Measurements from ENCODE around the gene GLTPD2.

GLTPD2 gene

GRCh38 chr17:4750606-4751005 is 38.2 kb upstream of the GLTPD2 start:
- Histone ChIP-seq H3K4me3 (ENCODE audit: low read depth, low read length) (no peak overlapping the region), H3K4me1 (ENCODE audit: control insufficient read depth in 1 of 2, insufficient read depth in 2 of 2, low read length in 2 of 2) (no peaks in the 10 kb centered on the region), H3K27ac (ENCODE audit: low read depth, low read length) (no peak overlapping the region), H2BK5ac (ENCODE audit: low read depth, low read length, poor library complexity) (no peak overlapping the region), H3K27me3 (ENCODE audit: insufficient read depth, low read length) (no peaks in the 10 kb centered on the region), H4K91ac (ENCODE audit: low read depth, low read length) (no peak overlapping the region), H2AK5ac (ENCODE audit: low read length) (no peak overlapping the region), H2BK120ac (ENCODE audit: insufficient read depth, low read length, poor library complexity) (no peak overlapping the region), H2BK12ac (ENCODE audit: low read length) (no peak overlapping the region), H3K79me2 (ENCODE audit: control insufficient read depth, insufficient read depth, low read length, poor library complexity) (no peaks in the 10 kb centered on the region), H2AFZ (ENCODE audit: insufficient read depth, low read length, poor library complexity) (no peak overlapping the region), H3K23ac (ENCODE audit: low read length) (no peak overlapping the region), H3K4ac (ENCODE audit: low read depth, low read length) (no peak overlapping the region), H3K18ac (ENCODE audit: low read length) (no peak overlapping the region), H4K12ac (ENCODE audit: low read depth, low read length) (no peak overlapping the region), H3K4me2 (ENCODE audit: low read length) (no peak overlapping the region), H3K79me1 (ENCODE audit: low read length) (no peaks in the 10 kb centered on the region), H3K9ac (ENCODE audit: low read length) (no peak overlapping the region), H3K14ac (ENCODE audit: low read length) (no peak overlapping the region), H3K36me3 (ENCODE audit: control insufficient read depth in 1 of 2, insufficient read depth in 2 of 2, low read length in 2 of 2) (no peaks in the 10 kb centered on the region), H4K8ac (ENCODE audit: low read depth, low read length) (no peak overlapping the region), H3K9me3 (ENCODE audit: insufficient read depth, low read depth, low read length) (peaks cover 3% of the 10 kb centered on the region)
- no peak for DNase-seq
- WGBS (ENCODE audit: extremely low coverage, insufficient coverage, insufficient read length) = no CpG with 5 or more reads among the region's 3 CpGs

DNA sequence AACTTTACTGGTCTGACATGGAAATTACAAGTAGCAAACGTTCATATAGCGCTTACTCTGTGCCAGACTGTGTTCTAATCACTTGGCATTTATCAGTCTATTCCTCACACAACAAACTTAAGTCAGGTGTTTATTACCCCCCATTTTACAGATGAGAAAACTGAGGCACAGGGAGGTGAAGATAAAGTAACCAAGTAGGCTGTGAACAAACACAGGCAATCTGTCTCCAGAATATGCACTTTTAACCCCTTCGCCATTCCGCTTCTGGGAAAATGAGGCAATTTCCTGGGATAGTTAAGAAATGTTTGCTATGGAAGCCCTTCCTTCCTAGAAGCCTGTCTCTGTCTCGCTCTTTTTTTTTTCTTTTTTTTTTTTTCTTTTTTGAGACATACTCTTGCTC is 36.8 kb upstream of the GLTPD2 start:
- H3K79me2 ChIP-seq (ENCODE audit: control insufficient read depth, insufficient read depth, low read length, poor library complexity) = no peaks in the 10 kb centered on the region
- no peak overlapping the region for H2AFZ ChIP-seq (ENCODE audit: insufficient read depth, low read length, poor library complexity)
- no peak overlapping the region for H2AK5ac ChIP-seq (ENCODE audit: low read length)
- H3K4ac ChIP-seq (ENCODE audit: low read depth, low read length) = no peak overlapping the region
- H2BK120ac ChIP-seq (ENCODE audit: insufficient read depth, low read length, poor library complexity) = no peak overlapping the region
- H4K12ac ChIP-seq (ENCODE audit: low read depth, low read length) = no peak overlapping the region
- no peak overlapping the region for H3K18ac ChIP-seq (ENCODE audit: low read length)
- no peak for DNase-seq
- H3K27ac ChIP-seq (ENCODE audit: low read depth, low read length) = no peak overlapping the region
- H3K9ac ChIP-seq (ENCODE audit: low read length) = no peak overlapping the region
- no peaks in the 10 kb centered on the region for H3K4me1 ChIP-seq (ENCODE audit: control insufficient read depth in 1 of 2, insufficient read depth in 2 of 2, low read length in 2 of 2)
- no peaks in the 10 kb centered on the region for H3K36me3 ChIP-seq (ENCODE audit: control insufficient read depth in 1 of 2, insufficient read depth in 2 of 2, low read length in 2 of 2)
- no peaks in the 10 kb centered on the region for H3K79me1 ChIP-seq (ENCODE audit: low read length)
- no peaks in the 10 kb centered on the region for H3K9me3 ChIP-seq (ENCODE audit: insufficient read depth, low read depth, low read length)
- H3K4me2 ChIP-seq (ENCODE audit: low read length) = no peak overlapping the region
- no CpG with 5 or more reads among the region's 5 CpGs for WGBS (ENCODE audit: extremely low coverage, insufficient coverage, insufficient read length)
- no peak overlapping the region for H2BK5ac ChIP-seq (ENCODE audit: low read depth, low read length, poor library complexity)
- no peak overlapping the region for H4K91ac ChIP-seq (ENCODE audit: low read depth, low read length)
- H2BK12ac ChIP-seq (ENCODE audit: low read length) = no peak overlapping the region
- no peak overlapping the region for H4K8ac ChIP-seq (ENCODE audit: low read depth, low read length)
- no peak overlapping the region for H3K4me3 ChIP-seq (ENCODE audit: low read depth, low read length)
- H3K27me3 ChIP-seq (ENCODE audit: insufficient read depth, low read length) = no peaks in the 10 kb centered on the region
- no peak overlapping the region for H3K23ac ChIP-seq (ENCODE audit: low read length)
- no peak overlapping the region for H3K14ac ChIP-seq (ENCODE audit: low read length)

GRCh38 chr17:4753392-4753791 is 35.4 kb upstream of the GLTPD2 start:
- Histone ChIP-seq H2AFZ (ENCODE audit: insufficient read depth, low read length, poor library complexity) (no peak overlapping the region), H3K27me3 (ENCODE audit: insufficient read depth, low read length) (no peaks in the 10 kb centered on the region), H3K27ac (ENCODE audit: low read depth, low read length) (no peak overlapping the region), H3K9ac (ENCODE audit: low read length) (no peak overlapping the region), H2BK5ac (ENCODE audit: low read depth, low read length, poor library complexity) (no peak overlapping the region), H3K23ac (ENCODE audit: low read length) (peak overlapping the region; percentile 94), H3K18ac (ENCODE audit: low read length) (no peak overlapping the region), H3K4me1 (ENCODE audit: control insufficient read depth in 1 of 2, insufficient read depth in 2 of 2, low read length in 2 of 2) (no peaks in the 10 kb centered on the region), H3K36me3 (ENCODE audit: control insufficient read depth in 1 of 2, insufficient read depth in 2 of 2, low read length in 2 of 2) (no peaks in the 10 kb centered on the region), H3K14ac (ENCODE audit: low read length) (no peak overlapping the region), H2BK120ac (ENCODE audit: insufficient read depth, low read length, poor library complexity) (no peak overlapping the region), H3K9me3 (ENCODE audit: insufficient read depth, low read depth, low read length) (no peaks in the 10 kb centered on the region), H2BK12ac (ENCODE audit: low read length) (no peak overlapping the region), H3K4me2 (ENCODE audit: low read length) (no peak overlapping the region), H3K4ac (ENCODE audit: low read depth, low read length) (no peak overlapping the region), H4K91ac (ENCODE audit: low read depth, low read length) (no peak overlapping the region), H4K8ac (ENCODE audit: low read depth, low read length) (no peak overlapping the region), H4K12ac (ENCODE audit: low read depth, low read length) (no peak overlapping the region), H2AK5ac (ENCODE audit: low read length) (no peak overlapping the region), H3K4me3 (ENCODE audit: low read depth, low read length) (no peak overlapping the region), H3K79me2 (ENCODE audit: control insufficient read depth, insufficient read depth, low read length, poor library complexity) (no peaks in the 10 kb centered on the region), H3K79me1 (ENCODE audit: low read length) (no peaks in the 10 kb centered on the region)
- DNase-seq = no peak
- no CpG with 5 or more reads among the region's 1 CpG for WGBS (ENCODE audit: extremely low coverage, insufficient coverage, insufficient read length)

DNA sequence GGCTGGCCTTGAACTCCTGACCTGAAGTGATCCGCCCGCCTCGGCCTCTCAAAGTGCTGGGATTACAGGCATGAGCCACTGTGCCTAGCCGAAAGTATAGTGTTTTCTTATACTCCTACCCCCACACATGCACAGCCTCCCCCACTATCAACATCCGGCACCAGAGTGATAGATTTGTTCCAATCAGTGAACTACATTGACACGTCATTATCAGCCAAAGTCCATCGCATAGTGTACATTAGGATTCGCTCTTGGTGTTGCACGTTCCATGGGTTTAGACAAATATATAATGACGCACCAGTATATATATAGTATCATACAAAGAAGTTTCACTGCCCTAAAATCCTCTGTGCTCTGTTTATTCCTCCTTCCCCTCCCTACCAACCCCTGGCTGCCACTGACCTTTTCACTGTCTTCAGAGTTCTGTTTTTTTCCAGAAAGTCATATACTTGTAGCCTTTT is 29.0 kb upstream of the GLTPD2 start:
- no peaks in the 10 kb centered on the region for H3K4me1 ChIP-seq (ENCODE audit: control insufficient read depth in 1 of 2, insufficient read depth in 2 of 2, low read length in 2 of 2)
- H4K91ac ChIP-seq (ENCODE audit: low read depth, low read length) = no peak overlapping the region
- H3K79me1 ChIP-seq (ENCODE audit: low read length) = no peaks in the 10 kb centered on the region
- H3K36me3 ChIP-seq (ENCODE audit: control insufficient read depth in 1 of 2, insufficient read depth in 2 of 2, low read length in 2 of 2) = no peaks in the 10 kb centered on the region
- H3K9ac ChIP-seq (ENCODE audit: low read length) = no peak overlapping the region
- H2AFZ ChIP-seq (ENCODE audit: insufficient read depth, low read length, poor library complexity) = no peak overlapping the region
- H3K18ac ChIP-seq (ENCODE audit: low read length) = no peak overlapping the region
- no peak overlapping the region for H2BK12ac ChIP-seq (ENCODE audit: low read length)
- no CpG with 5 or more reads among the region's 10 CpGs for WGBS (ENCODE audit: extremely low coverage, insufficient coverage, insufficient read length)
- H3K23ac ChIP-seq (ENCODE audit: low read length) = no peak overlapping the region
- H3K27me3 ChIP-seq (ENCODE audit: insufficient read depth, low read length) = no peaks in the 10 kb centered on the region
- no peak overlapping the region for H3K27ac ChIP-seq (ENCODE audit: low read depth, low read length)
- no peak overlapping the region for H2BK5ac ChIP-seq (ENCODE audit: low read depth, low read length, poor library complexity)
- H3K4me2 ChIP-seq (ENCODE audit: low read length) = no peak overlapping the region
- no peak for DNase-seq
- no peaks in the 10 kb centered on the region for H3K9me3 ChIP-seq (ENCODE audit: insufficient read depth, low read depth, low read length)
- H4K12ac ChIP-seq (ENCODE audit: low read depth, low read length) = no peak overlapping the region
- no peak overlapping the region for H3K4me3 ChIP-seq (ENCODE audit: low read depth, low read length)
- no peak overlapping the region for H2AK5ac ChIP-seq (ENCODE audit: low read length)
- no peak overlapping the region for H3K14ac ChIP-seq (ENCODE audit: low read length)
- no peaks in the 10 kb centered on the region for H3K79me2 ChIP-seq (ENCODE audit: control insufficient read depth, insufficient read depth, low read length, poor library complexity)
- no peak overlapping the region for H4K8ac ChIP-seq (ENCODE audit: low read depth, low read length)
- no peak overlapping the region for H3K4ac ChIP-seq (ENCODE audit: low read depth, low read length)
- no peak overlapping the region for H2BK120ac ChIP-seq (ENCODE audit: insufficient read depth, low read length, poor library complexity)
